Mesothelial cell of epicardium (in vitro differentiated cells): Measurements from ENCODE around the gene FLT3LG. TPM values are rescaled to one million over a fixed set of nuclear protein-coding genes. Genes with fewer than 3 reads are reported as not detected.
A peak's percentile ranks its signal among the peaks of the same experiment; 100 is the strongest.

Experiments
- DNase-seq, 2 experiments: peaks; one replicate each; pipeline ENCODE4 v3.0.0; 2021; ENCODE audit warnings: low spot score in 2 of 2; ENCODE audit not compliant: unreplicated experiment in 2 of 2
- H3K27ac Mint-ChIP-seq: 2 replicates; pipeline ENCODE4 v1.8.0; 2021; ENCODE audit warnings: mixed read lengths
- H3K27me3 Mint-ChIP-seq: 2 replicates; pipeline ENCODE4 v1.8.0; 2021; ENCODE audit warnings: low read depth, mixed read lengths
- H3K36me3 Mint-ChIP-seq: 2 replicates; pipeline ENCODE4 v1.8.0; 2021; ENCODE audit warnings: mixed read lengths
- H3K4me1 Mint-ChIP-seq: 2 replicates; pipeline ENCODE4 v1.8.0; 2021; ENCODE audit warnings: mixed read lengths
- H3K4me3 Mint-ChIP-seq: 2 replicates; pipeline ENCODE4 v1.8.0; 2021; ENCODE audit warnings: mild to moderate bottlenecking, moderate library complexity, mixed read lengths
- H3K9me3 Mint-ChIP-seq: 2 replicates; pipeline ENCODE4 v1.8.0; 2021; ENCODE audit warnings: mixed read lengths
- total RNA-seq: library from RNA; stranded (reverse); gene quantifications from 3 replicates; pipeline ENCODE4 v1.2.1, GENCODE V29; 2021
- TF ChIP-seq, protein P1 (sequence below): fragments of 200-600 bp; sonication (generic); IDR thresholded peaks from one replicate; pipeline ENCODE4 v1.5.0; 2021; ENCODE audit warnings: antibody characterized with exemption; ENCODE audit not compliant: unreplicated experiment

Gene FLT3LG
- total RNA-seq, 1 donor from 2014 or later: 2.4 TPM

DNA sequence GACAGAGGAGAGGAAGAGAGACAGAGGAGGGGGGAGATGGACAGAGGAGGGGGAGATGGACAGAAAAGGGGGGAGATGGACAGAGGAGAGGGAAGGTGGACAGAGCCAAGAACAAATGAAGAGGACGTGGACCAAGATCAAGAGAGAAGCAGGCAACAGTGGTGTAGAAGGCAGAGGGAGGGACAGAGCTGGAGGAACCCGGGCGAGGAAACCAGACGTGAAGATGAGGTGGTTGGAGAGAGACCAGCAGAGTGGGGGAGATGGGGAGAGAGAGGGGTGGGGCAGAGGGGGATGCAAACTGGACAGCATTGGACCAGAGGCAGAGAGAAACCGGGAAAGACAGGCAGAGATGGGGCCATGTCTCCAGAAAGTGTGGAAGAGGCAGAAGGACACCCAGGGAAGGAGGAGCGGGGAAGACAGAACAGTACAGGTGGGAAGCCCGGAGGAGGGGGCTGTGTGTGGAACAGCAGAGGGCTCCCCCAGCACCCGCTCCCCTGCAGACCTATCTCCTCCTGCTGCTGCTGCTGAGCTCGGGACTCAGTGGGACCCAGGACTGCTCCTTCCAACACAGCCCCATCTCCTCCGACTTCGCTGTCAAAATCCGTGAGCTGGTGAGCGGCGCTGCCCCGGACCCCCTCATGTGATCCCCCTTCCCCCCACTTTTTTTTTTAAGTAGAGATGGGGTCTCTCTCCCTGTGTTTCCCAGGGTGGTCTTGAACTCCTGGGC, 1.3 kb downstream of the FLT3LG start:
- TF ChIP-seq, protein P1, sequence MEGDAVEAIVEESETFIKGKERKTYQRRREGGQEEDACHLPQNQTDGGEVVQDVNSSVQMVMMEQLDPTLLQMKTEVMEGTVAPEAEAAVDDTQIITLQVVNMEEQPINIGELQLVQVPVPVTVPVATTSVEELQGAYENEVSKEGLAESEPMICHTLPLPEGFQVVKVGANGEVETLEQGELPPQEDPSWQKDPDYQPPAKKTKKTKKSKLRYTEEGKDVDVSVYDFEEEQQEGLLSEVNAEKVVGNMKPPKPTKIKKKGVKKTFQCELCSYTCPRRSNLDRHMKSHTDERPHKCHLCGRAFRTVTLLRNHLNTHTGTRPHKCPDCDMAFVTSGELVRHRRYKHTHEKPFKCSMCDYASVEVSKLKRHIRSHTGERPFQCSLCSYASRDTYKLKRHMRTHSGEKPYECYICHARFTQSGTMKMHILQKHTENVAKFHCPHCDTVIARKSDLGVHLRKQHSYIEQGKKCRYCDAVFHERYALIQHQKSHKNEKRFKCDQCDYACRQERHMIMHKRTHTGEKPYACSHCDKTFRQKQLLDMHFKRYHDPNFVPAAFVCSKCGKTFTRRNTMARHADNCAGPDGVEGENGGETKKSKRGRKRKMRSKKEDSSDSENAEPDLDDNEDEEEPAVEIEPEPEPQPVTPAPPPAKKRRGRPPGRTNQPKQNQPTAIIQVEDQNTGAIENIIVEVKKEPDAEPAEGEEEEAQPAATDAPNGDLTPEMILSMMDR: no peak
- Mint-ChIP-seq H3K4me3 (peak overlapping the region; percentile 66), H3K27ac (no peak overlapping the region), H3K4me1 (peaks cover 4% of the 10 kb centered on the region), H3K36me3 (peaks cover 2% of the 10 kb centered on the region), H3K27me3 (peaks cover 24% of the 10 kb centered on the region), H3K9me3 (no peaks in the 10 kb centered on the region)
- no peak for DNase-seq

DNA sequence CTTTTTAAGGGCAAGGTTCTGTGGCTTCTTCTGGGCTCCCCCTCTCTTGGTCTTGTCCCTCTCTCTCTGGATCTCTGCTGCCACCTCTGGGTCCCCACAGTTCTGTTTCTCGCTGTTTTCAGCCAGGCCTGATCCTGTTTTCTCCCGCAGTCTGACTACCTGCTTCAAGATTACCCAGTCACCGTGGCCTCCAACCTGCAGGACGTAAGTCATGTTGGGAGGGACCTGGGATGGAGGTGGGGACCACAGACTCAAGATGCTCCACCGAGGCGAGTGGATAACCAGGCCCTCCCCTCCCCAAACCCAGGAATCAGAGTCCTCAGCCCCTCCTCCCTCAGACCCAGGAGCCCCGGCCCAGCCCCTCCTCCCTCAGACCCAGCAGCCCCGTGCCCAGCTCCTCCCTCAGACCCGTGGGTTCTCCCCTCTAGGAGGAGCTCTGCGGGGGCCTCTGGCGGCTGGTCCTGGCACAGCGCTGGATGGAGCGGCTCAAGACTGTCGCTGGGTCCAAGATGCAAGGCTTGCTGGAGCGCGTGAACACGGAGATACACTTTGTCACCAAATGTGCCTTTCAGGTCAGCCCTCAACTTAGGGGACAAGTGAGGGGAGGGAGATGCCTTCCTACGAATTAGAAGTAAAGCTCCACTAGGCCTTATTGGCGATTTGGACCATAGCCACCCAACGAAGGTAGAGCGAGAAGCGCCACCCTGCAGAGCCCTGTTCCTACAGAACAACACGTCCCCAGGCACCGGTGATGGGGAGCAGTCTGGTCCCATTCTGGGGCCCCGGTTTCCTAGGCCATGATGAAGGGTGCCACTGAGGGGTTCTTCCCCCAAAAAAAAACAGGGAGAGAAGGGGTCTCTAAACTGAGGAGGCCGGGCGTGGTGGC, 2.2 kb downstream of the FLT3LG start:
- Mint-ChIP-seq H3K27me3 (peaks cover 24% of the 10 kb centered on the region), H3K36me3 (no peaks in the 10 kb centered on the region), H3K27ac (no peak overlapping the region), H3K4me1 (peaks cover 4% of the 10 kb centered on the region), H3K4me3 (no peak overlapping the region), H3K9me3 (no peaks in the 10 kb centered on the region)
- TF ChIP-seq, protein P1: peak; percentile 22
- peak; percentile 51 to 73 for DNase-seq

DNA sequence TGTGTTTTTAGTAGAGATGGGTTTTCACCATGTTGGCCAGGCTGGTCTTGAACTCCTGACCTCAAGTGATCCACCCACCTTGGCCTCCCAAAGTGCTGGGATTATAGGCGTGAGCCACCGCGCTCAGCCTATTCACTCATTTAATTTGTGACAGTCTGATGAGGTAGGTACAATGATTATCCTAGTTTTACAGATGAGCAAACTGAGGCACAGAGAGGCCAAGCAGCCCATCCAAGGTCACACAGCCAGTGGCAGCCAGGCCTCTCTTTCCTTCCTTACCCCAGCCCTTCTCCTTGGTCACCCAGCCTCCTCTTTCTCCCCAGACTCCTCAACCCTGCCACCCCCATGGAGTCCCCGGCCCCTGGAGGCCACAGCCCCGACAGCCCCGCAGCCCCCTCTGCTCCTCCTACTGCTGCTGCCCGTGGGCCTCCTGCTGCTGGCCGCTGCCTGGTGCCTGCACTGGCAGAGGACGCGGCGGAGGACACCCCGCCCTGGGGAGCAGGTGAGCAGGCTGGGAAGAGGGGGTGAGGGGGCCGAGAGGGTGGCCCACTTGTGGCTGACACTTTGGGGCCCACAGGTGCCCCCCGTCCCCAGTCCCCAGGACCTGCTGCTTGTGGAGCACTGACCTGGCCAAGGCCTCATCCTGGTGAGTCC, 6.1 kb downstream of the FLT3LG start:
- H3K27ac Mint-ChIP-seq: no peak overlapping the region
- no peaks in the 10 kb centered on the region for H3K9me3 Mint-ChIP-seq
- TF ChIP-seq, protein P1: no peak
- H3K4me3 Mint-ChIP-seq: no peak overlapping the region
- peaks cover 4% of the 10 kb centered on the region for H3K4me1 Mint-ChIP-seq
- H3K36me3 Mint-ChIP-seq: no peaks in the 10 kb centered on the region
- no peak for DNase-seq
- H3K27me3 Mint-ChIP-seq: peaks cover 13% of the 10 kb centered on the region

DNA sequence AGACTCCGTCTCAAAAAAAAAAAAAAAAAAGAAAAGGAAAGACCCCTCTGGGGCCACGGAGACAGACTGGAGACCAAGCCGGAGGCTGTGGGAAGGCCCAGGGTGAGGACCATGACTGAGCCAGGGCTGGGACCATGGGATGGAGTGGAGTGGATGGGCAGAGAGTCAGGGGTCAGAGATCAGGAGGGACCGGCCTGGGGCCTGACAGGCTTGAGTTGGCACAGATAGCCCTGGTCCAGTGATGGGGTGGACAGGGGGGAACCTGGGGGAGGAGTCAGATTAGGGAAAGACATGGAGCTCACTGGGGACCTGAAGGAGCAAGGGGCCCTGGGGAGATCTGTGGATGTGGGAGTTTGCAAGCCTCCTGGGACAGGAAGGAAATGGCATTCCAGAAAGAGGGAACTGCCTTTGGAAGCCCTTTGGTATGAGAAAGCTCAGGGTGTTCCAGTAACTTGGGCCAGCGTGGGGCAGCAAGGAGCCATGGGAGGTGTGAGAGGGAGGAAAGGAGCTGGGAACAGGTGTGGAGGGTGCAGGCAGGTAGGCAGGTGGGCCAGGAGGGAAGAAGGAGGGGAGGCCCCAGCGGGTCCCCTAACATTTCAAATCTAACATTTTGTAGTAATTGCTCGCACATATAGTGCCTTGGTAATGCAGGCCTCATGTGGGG, 7.1 kb downstream of the FLT3LG start:
- H3K4me3 Mint-ChIP-seq: no peak overlapping the region
- H3K27me3 Mint-ChIP-seq: peaks cover 5% of the 10 kb centered on the region
- TF ChIP-seq, protein P1: no peak
- H3K27ac Mint-ChIP-seq: no peak overlapping the region
- H3K9me3 Mint-ChIP-seq: no peaks in the 10 kb centered on the region
- peaks cover 2% of the 10 kb centered on the region for H3K4me1 Mint-ChIP-seq
- H3K36me3 Mint-ChIP-seq: no peaks in the 10 kb centered on the region
- DNase-seq: no peak

DNA sequence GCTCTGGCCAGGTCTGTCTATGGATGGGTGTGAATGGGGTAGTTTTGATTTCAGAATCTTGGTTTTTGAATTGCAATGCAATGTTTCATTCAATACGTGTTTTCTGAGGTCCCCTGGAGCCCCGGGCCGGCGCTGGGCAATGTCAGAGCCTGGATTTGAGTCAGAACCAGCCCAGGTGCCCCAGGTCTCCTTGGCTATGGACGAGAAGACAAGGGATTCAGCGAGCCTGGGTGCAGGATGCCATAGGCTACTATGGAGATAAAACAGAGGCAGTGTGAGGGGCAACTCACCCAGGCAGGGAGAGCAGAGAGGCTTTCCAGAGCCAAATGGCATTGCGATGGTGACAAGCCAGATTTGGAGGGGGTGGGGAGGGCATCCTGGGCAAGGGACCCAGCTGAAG, 12.2 kb downstream of the FLT3LG start:
- DNase-seq: no peak
- peaks cover 2% of the 10 kb centered on the region for H3K27me3 Mint-ChIP-seq
- H3K9me3 Mint-ChIP-seq: no peaks in the 10 kb centered on the region
- peaks cover 19% of the 10 kb centered on the region for H3K36me3 Mint-ChIP-seq
- H3K27ac Mint-ChIP-seq: peak overlapping the region; percentile 50
- H3K4me1 Mint-ChIP-seq: peaks cover 23% of the 10 kb centered on the region
- no peak overlapping the region for H3K4me3 Mint-ChIP-seq
- TF ChIP-seq, protein P1: no peak
